ENCODE data around the gene TRIM39. TPM values are rescaled to one million over a fixed set of nuclear protein-coding genes. Genes with fewer than 3 reads are reported as not detected.
"Not testable (repeated sequence)": the region's sequence is repeated elsewhere in the genome, so short reads cannot be mapped to it uniquely, and the experiment has no call there.

Gene TRIM39
- total RNA-seq, 1 donor from 2014 or later: 10.0 TPM

GRCh38 chr6:30369280-30369679 lies 42.6 kb downstream of the TRIM39 start:
- DNase-seq: not testable (repeated sequence)

GRCh38 chr6:30378290-30378937 lies 51.7 kb downstream of the TRIM39 start:
- no peak for DNase-seq

GRCh38 chr6:30380464-30380863 lies 53.7 kb downstream of the TRIM39 start:
- no peak for DNase-seq

- no peak for DNase-seq
These were observed 59.4 kb downstream of the TRIM39 start for GRCh38 chr6:30386166-30386565.

GRCh38 chr6:30391240-30391639 lies 64.5 kb downstream of the TRIM39 start:
- DNase-seq: no peak

Small RNAs within 50 kb of the gene (small RNA-seq; reads per million reads assigned to genes)
- not detected for gene HLA-N

Other genes starting within 250 kb of the TRIM39 start
- not detected for gene TRIM31, start 213.8 kb upstream of the TRIM39 start, total RNA-seq
- gene TRIM40, start 190.8 kb upstream of the TRIM39 start, total RNA-seq: not detected
- gene TRIM10, start 165.7 kb upstream of the TRIM39 start, total RNA-seq: 0.31 TPM
- gene TRIM15, start 163.4 kb upstream of the TRIM39 start, total RNA-seq: not detected
- gene TRIM26, start 113.5 kb upstream of the TRIM39 start, total RNA-seq: 12.8 TPM
- 12.8 TPM for gene RPP21, start 18.2 kb downstream of the TRIM39 start, total RNA-seq
- 29.8 TPM for gene HLA-E, start 162.6 kb downstream of the TRIM39 start, total RNA-seq
- 38.1 TPM for gene GNL1, start 229.6 kb downstream of the TRIM39 start, total RNA-seq
- gene PRR3, start 230.4 kb downstream of the TRIM39 start, total RNA-seq: 13.6 TPM
- gene ABCF1, start 244.5 kb downstream of the TRIM39 start, total RNA-seq: 17.5 TPM

All from occipital lobe (tissue), 3 donors.